ENCODE measurements around the gene SLCO1A2. TPM values are rescaled to one million over a fixed set of nuclear protein-coding genes. Genes with fewer than 3 reads are reported as not detected.

SLCO1A2 gene
- total and polyA plus RNA-seq, 11 donors: not detected

- WGBS, 4 donors: 62 to 69% (median 67%) methylated on average over 2 of the region's 2 CpGs; no CpG with 5 or more reads in 1 of the 4 donors
- no peak for ATAC-seq
Measured at GRCh38 chr12:21276826-21277225, 57.9 kb downstream of the SLCO1A2 start.

GRCh38 chr12:21265932-21266331, 68.8 kb downstream of the SLCO1A2 start:
- no peak overlapping the region for H3K27ac ChIP-seq
- H3K4me3 ChIP-seq: no peak overlapping the region
- intact Hi-C loops (cut with DNase I): no loop called here
- H3K36me3 ChIP-seq: no peaks in the 10 kb centered on the region
- DNase-seq (no peak), ATAC-seq (no peak)
- 47 to 54% (median 51%) methylated on average over 4 of the region's 4 CpGs for WGBS, 4 donors
- TF ChIP-seq CTCF (IDR thresholded peaks at IDR 0.05) (no peak), POLR2A (IDR thresholded peaks at IDR 0.05) (no peak)
- no peaks in the 10 kb centered on the region for H3K27me3 ChIP-seq
- H3K4me1 ChIP-seq: no peaks in the 10 kb centered on the region
- H3K9me3 ChIP-seq: peaks cover 0 to 11% (median 3%) of the 10 kb centered on the region in 12 donors

More at GRCh38 chr12:21276826-21277225, 57.9 kb downstream of the SLCO1A2 start:
- no peak for TF ChIP-seq POLR2A (IDR thresholded peaks at IDR 0.05)
- no peak for TF ChIP-seq CTCF (IDR thresholded peaks at IDR 0.05)
- no peak overlapping the region for H3K27ac ChIP-seq
- no peak overlapping the region for H3K4me3 ChIP-seq
- intact Hi-C loops (cut with DNase I): no loop called here
- no peaks in the 10 kb centered on the region for H3K36me3 ChIP-seq
- H3K9me3 ChIP-seq: no peaks in the 10 kb centered on the region
- H3K4me1 ChIP-seq: no peaks in the 10 kb centered on the region
- peaks cover 0 to 3% (median 0%) of the 10 kb centered on the region in 9 donors for H3K27me3 ChIP-seq
- no peak for DNase-seq

GRCh38 chr12:21264232-21264631, 70.5 kb downstream of the SLCO1A2 start:
- DNase-seq: no peak
- Histone ChIP-seq H3K27me3 (no peaks in the 10 kb centered on the region), H3K4me1 (no peaks in the 10 kb centered on the region), H3K4me3 (no peak overlapping the region), H3K36me3 (no peaks in the 10 kb centered on the region), H3K27ac (no peak overlapping the region), H3K9me3 (peaks cover 0 to 17% (median 6%) of the 10 kb centered on the region in 12 donors)
- ATAC-seq: no peak
- intact Hi-C loops (cut with DNase I): no loop called here
- TF ChIP-seq CTCF (IDR thresholded peaks at IDR 0.05) (no peak), POLR2A (IDR thresholded peaks at IDR 0.05) (no peak)

- Histone ChIP-seq H3K27ac (no peak overlapping the region), H3K27me3 (no peaks in the 10 kb centered on the region), H3K36me3 (no peaks in the 10 kb centered on the region), H3K4me3 (no peak overlapping the region), H3K9me3 (peaks cover 0 to 16% (median 3%) of the 10 kb centered on the region in 12 donors), H3K4me1 (no peaks in the 10 kb centered on the region)
- 65 to 73% (median 66%) methylated on average over 3 of the region's 3 CpGs for WGBS, 4 donors
- no peak for ATAC-seq
- no peak for DNase-seq
- TF ChIP-seq POLR2A (IDR thresholded peaks at IDR 0.05) (no peak), CTCF (IDR thresholded peaks at IDR 0.05) (no peak)
- intact Hi-C loops (cut with DNase I): no loop called here
Measured at GRCh38 chr12:21257172-21257571, 77.5 kb downstream of the SLCO1A2 start.
